Cardiac muscle cell (in vitro differentiated cells and primary cell): Measurements from ENCODE around the gene TFR2. TPM values are rescaled to one million over a fixed set of nuclear protein-coding genes. Genes with fewer than 3 reads are reported as not detected.

ENCODE experiments used
- DNase-seq, 2 donors: peaks; one replicate each; pipeline versions ENCODE4 v3.0.0 to v3.0.0-alpha.2; 2010 to 2017; ENCODE audit warnings: low read depth in 1 of 2, low spot score in 1 of 2
- H3K27ac ChIP-seq: fragments of 200-600 bp; sonication (generic); 2 replicates; pipeline ENCODE4 v1.5.1; 2016
- H3K27me3 ChIP-seq: fragments of 200-600 bp; sonication (generic); 2 replicates; pipeline ENCODE4 v1.6.0; 2016; ENCODE audit warnings: control low read depth
- H3K36me3 ChIP-seq: fragments of 200-600 bp; sonication (generic); 2 replicates; pipeline ENCODE4 v1.5.1; 2016; ENCODE audit warnings: control low read depth
- H3K4me1 ChIP-seq: fragments of 200-600 bp; sonication (generic); 2 replicates; pipeline ENCODE4 v1.8.1; 2017; ENCODE audit warnings: low read depth, mild to moderate bottlenecking, mixed run types
- H3K4me3 ChIP-seq: fragments of 200-600 bp; sonication (generic); 2 replicates; pipeline ENCODE4 v1.5.1; 2016; ENCODE audit warnings: mild to moderate bottlenecking
- H3K9me3 ChIP-seq: fragments of 200-600 bp; sonication (generic); 2 replicates; pipeline ENCODE4 v1.5.1; 2017; ENCODE audit warnings: low read depth, mild to moderate bottlenecking, control low read depth
- CTCF ChIP-seq: IDR thresholded peaks from 2 replicates; pipeline ENCODE4 v1.5.1; 2012; ENCODE audit warnings: low read depth, mild to moderate bottlenecking, low read length
- polyA plus RNA-seq: library from polyadenylated mRNA; unstranded; fragments of >200 nt; fragmentation: Nextera tagmentation; extraction: Ambion mirVana; gene quantifications from 2 replicates; pipeline ENCODE4 v1.2.1, GENCODE V29; 2016
- total RNA-seq: library from RNA; depleted of rRNA; stranded (reverse); fragments of >200 nt; gene quantifications from 2 replicates; pipeline ENCODE4 v1.2.3, GENCODE V29; 2016

The TFR2 gene
- total and polyA plus RNA-seq, 2 experiments from 2014 or later: 0.89 TPM; not detected in 1

GRCh38 chr7:100570954-100571828 is 70.2 kb downstream of the TFR2 start:
- DNase-seq: peak in 1 of 2 donors; percentile 25
- Histone ChIP-seq H3K9me3 (no peaks in the 10 kb centered on the region), H3K27me3 (no peaks in the 10 kb centered on the region), H3K27ac (no peak overlapping the region), H3K4me3 (no peak overlapping the region), H3K4me1 (peaks cover 12% of the 10 kb centered on the region), H3K36me3 (no peaks in the 10 kb centered on the region)
- no peak for TF ChIP-seq CTCF

Other genes starting within 250 kb of the TFR2 start
- gene ZCWPW1, start 212.8 kb downstream of the TFR2 start, total RNA-seq: 7.9 and 8.1 TPM in 2 replicates
- 13.0 and 18.0 TPM in 2 replicates for gene ZCWPW1, start 212.8 kb downstream of the TFR2 start, polyA plus RNA-seq
- gene MEPCE, start 211.7 kb downstream of the TFR2 start, total RNA-seq: 28.5 and 41.7 TPM in 2 replicates
- 21.5 and 27.0 TPM in 2 replicates for gene MEPCE, start 211.7 kb downstream of the TFR2 start, polyA plus RNA-seq
- 51.5 and 81.5 TPM in 2 replicates for gene PPP1R35, start 205.1 kb downstream of the TFR2 start, total RNA-seq
- 78.7 and 108 TPM in 2 replicates for gene PPP1R35, start 205.1 kb downstream of the TFR2 start, polyA plus RNA-seq
- 0.28 and 1.6 TPM in 2 replicates for gene SPACDR, start 177.3 kb downstream of the TFR2 start, total RNA-seq
- 0.79 and 1.2 TPM in 2 replicates for gene SPACDR, start 177.3 kb downstream of the TFR2 start, polyA plus RNA-seq
- gene TSC22D4, start 162.3 kb downstream of the TFR2 start, total RNA-seq: 103 and 133 TPM in 2 replicates
- gene TSC22D4, start 162.3 kb downstream of the TFR2 start, polyA plus RNA-seq: 91.9 and 138 TPM in 2 replicates
- 9.0 and 13.0 TPM in 2 replicates for gene NYAP1, start 157.6 kb downstream of the TFR2 start, total RNA-seq
- gene NYAP1, start 157.6 kb downstream of the TFR2 start, polyA plus RNA-seq: 0.06 and 0.22 TPM in 2 replicates
- 18.3 and 21.7 TPM in 2 replicates for gene AGFG2, start 102.3 kb downstream of the TFR2 start, total RNA-seq
- gene AGFG2, start 102.3 kb downstream of the TFR2 start, polyA plus RNA-seq: 9.3 and 17.0 TPM in 2 replicates
- gene SAP25, start 67.7 kb downstream of the TFR2 start, total RNA-seq: 1.4 and 1.5 TPM in 2 replicates
- gene SAP25, start 67.7 kb downstream of the TFR2 start, polyA plus RNA-seq: 2.7 and 3.9 TPM in 2 replicates
- 78.8 and 108 TPM in 2 replicates for gene LRCH4, start 55.4 kb downstream of the TFR2 start, total RNA-seq
- gene LRCH4, start 55.4 kb downstream of the TFR2 start, polyA plus RNA-seq: 80.9 and 103 TPM in 2 replicates
- gene FBXO24, start 55.2 kb downstream of the TFR2 start, total RNA-seq: 0.78 and 1.9 TPM in 2 replicates
- 2.3 and 4.1 TPM in 2 replicates for gene FBXO24, start 55.2 kb downstream of the TFR2 start, polyA plus RNA-seq
- gene PCOLCE, start 39.2 kb downstream of the TFR2 start, total RNA-seq: 43.2 and 46.3 TPM in 2 replicates
- 70.4 and 111 TPM in 2 replicates for gene PCOLCE, start 39.2 kb downstream of the TFR2 start, polyA plus RNA-seq
- gene MOSPD3, start 29.0 kb downstream of the TFR2 start, total RNA-seq: 30.1 and 36.0 TPM in 2 replicates
- 67.8 and 83.3 TPM in 2 replicates for gene MOSPD3, start 29.0 kb downstream of the TFR2 start, polyA plus RNA-seq
- gene ACTL6B, start 14.9 kb upstream of the TFR2 start, total RNA-seq: not detected in 2 replicates
- not detected in 2 replicates for gene ACTL6B, start 14.9 kb upstream of the TFR2 start, polyA plus RNA-seq
- gene GNB2, start 32.2 kb upstream of the TFR2 start, total RNA-seq: 233 and 234 TPM in 2 replicates
- gene GNB2, start 32.2 kb upstream of the TFR2 start, polyA plus RNA-seq: 241 and 286 TPM in 2 replicates
- gene GIGYF1, start 52.7 kb upstream of the TFR2 start, total RNA-seq: 31.9 and 53.2 TPM in 2 replicates
- gene GIGYF1, start 52.7 kb upstream of the TFR2 start, polyA plus RNA-seq: 14.0 and 20.1 TPM in 2 replicates
- gene POP7, start 64.6 kb upstream of the TFR2 start, total RNA-seq: 30.6 and 45.7 TPM in 2 replicates
- gene POP7, start 64.6 kb upstream of the TFR2 start, polyA plus RNA-seq: 40.2 and 68.3 TPM in 2 replicates
- 0.60 TPM in 1 of 2 replicates, not detected in the other for gene EPO, start 78.9 kb upstream of the TFR2 start, total RNA-seq
- 0.34 and 0.46 TPM in 2 replicates for gene EPO, start 78.9 kb upstream of the TFR2 start, polyA plus RNA-seq
- gene ZAN, start 92.0 kb upstream of the TFR2 start, total RNA-seq: not detected in 2 replicates
- not detected in 2 replicates for gene ZAN, start 92.0 kb upstream of the TFR2 start, polyA plus RNA-seq
- 48.9 and 53.6 TPM in 2 replicates for gene EPHB4, start 186.0 kb upstream of the TFR2 start, total RNA-seq
- 29.5 and 33.4 TPM in 2 replicates for gene EPHB4, start 186.0 kb upstream of the TFR2 start, polyA plus RNA-seq
- 18.3 and 19.5 TPM in 2 replicates for gene SLC12A9, start 211.2 kb upstream of the TFR2 start, total RNA-seq
- 12.5 and 14.6 TPM in 2 replicates for gene SLC12A9, start 211.2 kb upstream of the TFR2 start, polyA plus RNA-seq
- 51.9 and 60.1 TPM in 2 replicates for gene TRIP6, start 225.8 kb upstream of the TFR2 start, total RNA-seq
- 50.2 and 62.2 TPM in 2 replicates for gene TRIP6, start 225.8 kb upstream of the TFR2 start, polyA plus RNA-seq
- 78.6 and 83.1 TPM in 2 replicates for gene SRRT, start 233.6 kb upstream of the TFR2 start, total RNA-seq
- 111 and 148 TPM in 2 replicates for gene SRRT, start 233.6 kb upstream of the TFR2 start, polyA plus RNA-seq
- 16.0 and 19.0 TPM in 2 replicates for gene UFSP1, start 248.2 kb upstream of the TFR2 start, total RNA-seq
- 3.9 and 9.9 TPM in 2 replicates for gene UFSP1, start 248.2 kb upstream of the TFR2 start, polyA plus RNA-seq